ENCODE measurements around the gene PDK3. TPM values are rescaled to one million over a fixed set of nuclear protein-coding genes. Genes with fewer than 3 reads are reported as not detected.

PDK3 gene
- total RNA-seq, 1 donor from 2014 or later = 11.6 TPM

DNA sequence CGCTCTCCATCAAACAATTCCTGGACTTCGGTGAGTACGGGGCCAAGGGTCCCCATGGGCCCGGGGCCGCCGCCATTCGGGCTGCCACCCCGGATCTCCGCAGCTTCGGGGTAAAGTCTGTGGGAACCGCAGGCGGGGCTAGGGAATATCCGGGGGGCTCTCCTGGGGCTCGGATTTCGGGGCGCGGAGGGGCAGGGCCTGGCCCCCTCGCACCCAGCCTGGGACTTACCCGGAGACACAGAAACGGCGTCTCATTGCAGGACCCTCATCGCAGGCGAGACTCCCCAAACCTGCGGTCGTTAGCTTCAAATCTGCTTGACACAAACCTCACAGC is 413 bp downstream of the PDK3 start:
- Mint-ChIP-seq H3K9me3 (ENCODE audit: unreplicated experiment) (no peaks in the 10 kb centered on the region), H3K36me3 (ENCODE audit: low read depth, unreplicated experiment) (no peaks in the 10 kb centered on the region), H3K27me3 (ENCODE audit: unreplicated experiment) (no peaks in the 10 kb centered on the region), H3K4me1 (ENCODE audit: unreplicated experiment) (peaks cover 7% of the 10 kb centered on the region), H3K27ac (ENCODE audit: unreplicated experiment) (no peak overlapping the region), H3K4me3 (ENCODE audit: unreplicated experiment) (no peak overlapping the region)
- no peak for DNase-seq (ENCODE audit: low spot score)
- TF ChIP-seq, protein P1, sequence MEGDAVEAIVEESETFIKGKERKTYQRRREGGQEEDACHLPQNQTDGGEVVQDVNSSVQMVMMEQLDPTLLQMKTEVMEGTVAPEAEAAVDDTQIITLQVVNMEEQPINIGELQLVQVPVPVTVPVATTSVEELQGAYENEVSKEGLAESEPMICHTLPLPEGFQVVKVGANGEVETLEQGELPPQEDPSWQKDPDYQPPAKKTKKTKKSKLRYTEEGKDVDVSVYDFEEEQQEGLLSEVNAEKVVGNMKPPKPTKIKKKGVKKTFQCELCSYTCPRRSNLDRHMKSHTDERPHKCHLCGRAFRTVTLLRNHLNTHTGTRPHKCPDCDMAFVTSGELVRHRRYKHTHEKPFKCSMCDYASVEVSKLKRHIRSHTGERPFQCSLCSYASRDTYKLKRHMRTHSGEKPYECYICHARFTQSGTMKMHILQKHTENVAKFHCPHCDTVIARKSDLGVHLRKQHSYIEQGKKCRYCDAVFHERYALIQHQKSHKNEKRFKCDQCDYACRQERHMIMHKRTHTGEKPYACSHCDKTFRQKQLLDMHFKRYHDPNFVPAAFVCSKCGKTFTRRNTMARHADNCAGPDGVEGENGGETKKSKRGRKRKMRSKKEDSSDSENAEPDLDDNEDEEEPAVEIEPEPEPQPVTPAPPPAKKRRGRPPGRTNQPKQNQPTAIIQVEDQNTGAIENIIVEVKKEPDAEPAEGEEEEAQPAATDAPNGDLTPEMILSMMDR (IDR thresholded peaks at IDR 0.05; ENCODE audit: unreplicated experiment) = no peak

DNA sequence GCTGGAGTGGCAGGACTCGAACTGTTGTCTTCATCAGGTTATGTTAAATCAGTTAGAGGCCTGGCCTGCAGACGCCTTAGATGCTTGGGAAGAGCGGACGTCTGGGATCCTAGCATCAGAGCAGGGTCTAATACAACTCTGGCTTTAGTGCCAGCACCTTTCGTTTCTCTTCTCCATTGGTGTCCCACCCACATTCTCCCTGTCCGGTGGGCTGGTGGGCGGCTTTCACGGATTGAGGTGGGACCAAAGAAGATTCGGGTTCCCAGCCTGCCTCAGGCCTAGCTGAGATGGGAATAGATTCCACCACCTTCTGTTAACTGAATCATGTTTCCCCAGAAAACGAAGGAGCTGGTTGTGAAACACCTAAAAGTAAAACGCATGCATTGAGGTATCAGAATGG is 939 bp downstream of the PDK3 start:
- TF ChIP-seq, protein P1 (IDR thresholded peaks at IDR 0.05; ENCODE audit: unreplicated experiment) = no peak
- H3K4me3 Mint-ChIP-seq (ENCODE audit: unreplicated experiment) = no peak overlapping the region
- no peak overlapping the region for H3K27ac Mint-ChIP-seq (ENCODE audit: unreplicated experiment)
- no peaks in the 10 kb centered on the region for H3K36me3 Mint-ChIP-seq (ENCODE audit: low read depth, unreplicated experiment)
- no peaks in the 10 kb centered on the region for H3K9me3 Mint-ChIP-seq (ENCODE audit: unreplicated experiment)
- DNase-seq (ENCODE audit: low spot score) = no peak
- no peaks in the 10 kb centered on the region for H3K27me3 Mint-ChIP-seq (ENCODE audit: unreplicated experiment)
- H3K4me1 Mint-ChIP-seq (ENCODE audit: unreplicated experiment) = peaks cover 7% of the 10 kb centered on the region

DNA sequence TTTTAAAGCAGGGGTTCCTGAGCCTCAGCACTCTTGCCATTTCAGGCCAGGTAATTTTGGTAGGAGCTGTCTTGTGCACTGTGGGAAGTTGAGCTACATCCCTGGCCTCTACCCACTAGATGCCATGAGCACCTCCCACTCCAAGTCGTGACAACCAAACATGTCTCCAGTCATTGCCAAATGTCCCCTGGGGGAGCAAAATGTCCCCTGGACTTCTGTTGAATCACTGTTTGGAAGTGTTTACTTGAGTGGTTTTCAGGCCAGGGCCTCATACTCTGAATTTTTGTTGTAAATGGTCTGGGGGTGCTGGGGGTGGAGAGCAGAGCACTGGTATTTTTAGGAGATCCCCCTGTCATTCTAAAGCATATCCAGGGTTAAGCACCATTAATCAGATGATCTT is 3.2 kb downstream of the PDK3 start:
- TF ChIP-seq, protein P1 (IDR thresholded peaks at IDR 0.05; ENCODE audit: unreplicated experiment) = no peak
- Mint-ChIP-seq H3K27me3 (ENCODE audit: unreplicated experiment) (no peaks in the 10 kb centered on the region), H3K4me1 (ENCODE audit: unreplicated experiment) (peaks cover 12% of the 10 kb centered on the region), H3K4me3 (ENCODE audit: unreplicated experiment) (no peak overlapping the region), H3K27ac (ENCODE audit: unreplicated experiment) (no peak overlapping the region), H3K9me3 (ENCODE audit: unreplicated experiment) (no peaks in the 10 kb centered on the region), H3K36me3 (ENCODE audit: low read depth, unreplicated experiment) (no peaks in the 10 kb centered on the region)
- DNase-seq (ENCODE audit: low spot score) = no peak

DNA sequence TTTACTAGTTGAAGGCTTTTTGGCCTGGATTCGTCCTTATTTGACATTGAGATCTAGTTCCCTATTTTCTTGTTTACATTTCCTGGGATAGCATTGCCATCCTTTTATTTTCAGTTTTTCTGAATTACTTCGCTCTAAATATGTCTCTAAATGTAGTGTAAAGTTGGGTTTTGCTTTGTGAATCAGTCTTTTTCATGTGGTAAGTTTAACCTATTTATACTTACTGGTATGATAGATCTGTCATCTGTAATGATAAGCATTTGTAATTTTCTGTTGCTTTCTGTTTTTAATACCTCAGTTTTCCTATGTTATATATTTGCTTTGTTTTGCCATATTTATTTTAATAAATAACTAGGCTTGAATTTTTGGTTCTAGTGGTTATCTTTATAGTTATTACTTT is 6.7 kb downstream of the PDK3 start:
- no peaks in the 10 kb centered on the region for H3K27me3 Mint-ChIP-seq (ENCODE audit: unreplicated experiment)
- no peaks in the 10 kb centered on the region for H3K9me3 Mint-ChIP-seq (ENCODE audit: unreplicated experiment)
- TF ChIP-seq, protein P1 (IDR thresholded peaks at IDR 0.05; ENCODE audit: unreplicated experiment) = no peak
- no peak for DNase-seq (ENCODE audit: low spot score)
- H3K4me1 Mint-ChIP-seq (ENCODE audit: unreplicated experiment) = peaks cover 6% of the 10 kb centered on the region
- no peaks in the 10 kb centered on the region for H3K36me3 Mint-ChIP-seq (ENCODE audit: low read depth, unreplicated experiment)
- H3K27ac Mint-ChIP-seq (ENCODE audit: unreplicated experiment) = no peak overlapping the region
- no peak overlapping the region for H3K4me3 Mint-ChIP-seq (ENCODE audit: unreplicated experiment)

DNA sequence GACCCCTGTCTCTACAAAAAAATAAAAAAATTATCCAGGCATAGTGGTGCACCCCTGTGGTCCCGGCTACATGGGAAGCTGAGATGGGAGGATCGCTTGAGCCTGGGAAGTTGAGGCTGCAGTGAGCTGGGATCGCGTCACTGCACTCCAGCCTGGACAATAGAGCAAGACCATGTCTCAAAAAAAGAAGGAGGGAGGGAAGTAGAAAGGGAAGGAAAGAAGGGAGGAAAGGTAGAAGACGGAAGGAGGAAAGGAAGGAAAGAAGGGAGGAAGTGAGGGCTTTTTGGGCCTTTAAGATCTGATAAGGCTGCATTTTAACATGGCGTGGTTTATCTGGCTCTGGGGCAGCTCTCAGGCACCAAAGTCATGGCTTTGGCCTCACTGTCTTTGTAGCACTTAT is 10.4 kb downstream of the PDK3 start:
- H3K4me1 Mint-ChIP-seq (ENCODE audit: unreplicated experiment) = peaks cover 17% of the 10 kb centered on the region

More for the DNA sequence above, 10.4 kb downstream of the PDK3 start:
- Mint-ChIP-seq H3K27me3 (ENCODE audit: unreplicated experiment) (no peaks in the 10 kb centered on the region), H3K36me3 (ENCODE audit: low read depth, unreplicated experiment) (no peaks in the 10 kb centered on the region), H3K27ac (ENCODE audit: unreplicated experiment) (no peak overlapping the region), H3K9me3 (ENCODE audit: unreplicated experiment) (no peaks in the 10 kb centered on the region), H3K4me3 (ENCODE audit: unreplicated experiment) (no peak overlapping the region)
- DNase-seq (ENCODE audit: low spot score) = no peak
- TF ChIP-seq, protein P1 (IDR thresholded peaks at IDR 0.05; ENCODE audit: unreplicated experiment) = no peak
